H1 (cell line): ENCODE results near the gene LILRB4. TPM values are rescaled to one million over a fixed set of nuclear protein-coding genes. Genes with fewer than 3 reads are reported as not detected.

Experiments used
- CTCF ChIA-PET: fragments of 300-600 bp; sonication (Branson Sonifier 250); formaldehyde crosslinking; loops from one replicate; lab custom pipeline; 2021; ENCODE audit not compliant: partially characterized antibody; lab: Charles Lee
- POLR2A ChIA-PET: fragments of 300-600 bp; sonication (Branson Sonifier 250); formaldehyde crosslinking; loops from one replicate; lab custom pipeline; 2021; ENCODE audit warnings: inconsistent platforms; ENCODE audit not compliant: partially characterized antibody; lab: Charles Lee
- DNase-seq, 2 experiments: peaks; one replicate each; pipeline versions ENCODE4 v3.0.0 to v3.0.0-alpha.2; 2010 to 2022; ENCODE audit warnings: low spot score in 2 of 2, low read depth in 1 of 2, mixed read lengths in 1 of 2
- FAIRE-seq: peaks from 2 replicates; lab custom pipeline; 2011; peaks lifted over from hg19 to GRCh38; lab: Jason Lieb, UNC
- H2AFZ ChIP-seq: 2 replicates; pipeline ENCODE4 v1.8.1; 2012; ENCODE audit warnings: low read length, inconsistent platforms
- H2AK5ac ChIP-seq: 2 replicates; pipeline ENCODE4 v1.6.1; 2013; ENCODE audit warnings: low read depth, low read length
- H2BK120ac ChIP-seq: replicated peaks from 2 replicates; pipeline ENCODE3; 2013; ENCODE audit warnings: low read depth, low read length, inconsistent platforms
- H2BK12ac ChIP-seq: 2 replicates; pipeline ENCODE4 v1.6.1; 2013; ENCODE audit warnings: low read depth, low read length
- H2BK15ac ChIP-seq: 2 replicates; pipeline ENCODE4 v1.6.1; 2013; ENCODE audit warnings: low read length
- H2BK20ac ChIP-seq: 2 replicates; pipeline ENCODE4 v1.6.1; 2013; ENCODE audit warnings: low read length
- H2BK5ac ChIP-seq: 2 replicates; pipeline ENCODE4 v1.6.1; 2013; ENCODE audit warnings: low read depth, low read length
- H3K14ac ChIP-seq: 2 replicates; pipeline ENCODE4 v1.6.1; 2013; ENCODE audit warnings: inconsistent platforms; ENCODE audit not compliant: insufficient read length
- H3K18ac ChIP-seq: 2 replicates; pipeline ENCODE4 v1.6.1; 2013; ENCODE audit warnings: low read length; ENCODE audit errors: extremely low read depth
- H3K23ac ChIP-seq: 2 replicates; pipeline ENCODE4 v1.6.1; 2013; ENCODE audit warnings: inconsistent platforms; ENCODE audit not compliant: insufficient read length
- H3K23me2 ChIP-seq: 2 replicates; pipeline ENCODE4 v1.6.1; 2013; ENCODE audit warnings: low read depth, low read length
- H3K27ac ChIP-seq: 2 replicates; pipeline ENCODE4 v1.6.1; 2011; ENCODE audit warnings: low read depth, low read length, inconsistent platforms
- H3K27me3 ChIP-seq, 4 experiments: replicated peaks in 1 of 4; 1 replicate in 1 of 4; 2 replicates in 3 of 4; pipeline versions ENCODE4 v1.6.1 to v1.8.1; 2011 to 2013; ENCODE audit warnings: low read length in 3 of 4, mild to moderate bottlenecking in 3 of 4, inconsistent platforms in 2 of 4, mixed read lengths in 2 of 4, moderate library complexity in 1 of 4; ENCODE audit not compliant: control insufficient read depth in 3 of 4, insufficient read depth in 3 of 4; ENCODE audit errors: extremely low read depth in 1 of 4
- H3K36me3 ChIP-seq, 4 experiments: 2 replicates each; pipeline versions ENCODE4 v1.6.1 to v1.8.1; 2011 to 2013; ENCODE audit warnings: mild to moderate bottlenecking in 4 of 4, low read length in 3 of 4, moderate library complexity in 2 of 4, control low read depth in 1 of 4, inconsistent platforms in 1 of 4; ENCODE audit not compliant: insufficient read depth in 4 of 4, control insufficient read depth in 2 of 4
- H3K4ac ChIP-seq: replicated peaks from 2 replicates; pipeline ENCODE3; 2013; ENCODE audit warnings: low read length, low read depth, mixed read lengths, inconsistent platforms; ENCODE audit not compliant: insufficient read length
- H3K4me1 ChIP-seq, 4 experiments: replicated peaks in 1 of 4; 1 replicate in 1 of 4; 2 replicates in 3 of 4; pipeline versions ENCODE4 v1.6.1 to v1.8.1; 2011 to 2013; ENCODE audit warnings: low read length in 3 of 4, inconsistent platforms in 2 of 4, mixed read lengths in 1 of 4; ENCODE audit not compliant: insufficient read depth in 4 of 4, control insufficient read depth in 3 of 4
- H3K4me2 ChIP-seq, 2 experiments: 2 replicates each; pipeline versions ENCODE4 v1.6.1 to v1.8.1; 2011 to 2013; ENCODE audit warnings: low read depth in 2 of 2, low read length in 2 of 2, control low read depth in 1 of 2, inconsistent platforms in 1 of 2, mild to moderate bottlenecking in 1 of 2; ENCODE audit not compliant: insufficient read depth in 1 of 2
- H3K4me3 ChIP-seq, 4 experiments: fragments of 200-600, 300-600 bp in 1 of 4; sonication (generic), shearing (Covaris generic), sonication (Bioruptor Twin) in 1 of 4; 2 replicates each; pipeline versions ENCODE4 v1.5.1 to v1.8.1; 2011 to 2016; ENCODE audit warnings: low read length in 4 of 4, low read depth in 3 of 4, control low read depth in 2 of 4, inconsistent platforms in 2 of 4, mild to moderate bottlenecking in 2 of 4, mixed read lengths in 1 of 4, moderate library complexity in 1 of 4; ENCODE audit not compliant: insufficient read depth in 2 of 4; ENCODE audit errors: extremely low read depth in 1 of 4
- H3K56ac ChIP-seq: replicated peaks from 2 replicates; pipeline ENCODE3; 2013; ENCODE audit warnings: low read depth, mild to moderate bottlenecking, mixed read lengths, low read length, inconsistent platforms; ENCODE audit not compliant: insufficient read length
- H3K79me1 ChIP-seq: 2 replicates; pipeline ENCODE4 v1.6.1; 2013; ENCODE audit warnings: low read depth, low read length, control low read depth
- H3K79me2 ChIP-seq, 2 experiments: 2 replicates each; pipeline versions ENCODE4 v1.6.1 to v1.8.1; 2012 to 2013; ENCODE audit warnings: low read length in 2 of 2, mild to moderate bottlenecking in 2 of 2, inconsistent platforms in 1 of 2; ENCODE audit not compliant: insufficient read depth in 2 of 2, control insufficient read depth in 1 of 2
- H3K9ac ChIP-seq, 4 experiments: replicated peaks in 1 of 4; 1 replicate in 1 of 4; 2 replicates in 3 of 4; pipeline versions ENCODE4 v1.6.1 to v1.8.1; 2011 to 2013; ENCODE audit warnings: low read depth in 3 of 4, low read length in 3 of 4, control low read depth in 2 of 4, mild to moderate bottlenecking in 2 of 4, moderate library complexity in 2 of 4, inconsistent platforms in 1 of 4; ENCODE audit errors: extremely low read depth in 1 of 4
- H3K9me3 ChIP-seq, 2 experiments: 2 replicates each; pipeline versions ENCODE4 v1.6.1 to v1.8.1; 2012 to 2013; ENCODE audit warnings: mild to moderate bottlenecking in 2 of 2, moderate library complexity in 2 of 2, control low read depth in 1 of 2, inconsistent platforms in 1 of 2, low read depth in 1 of 2, low read length in 1 of 2, mixed read lengths in 1 of 2; ENCODE audit not compliant: insufficient read depth in 2 of 2
- H4K20me1 ChIP-seq, 2 experiments: replicated peaks in 1 of 2; 2 replicates each; pipeline versions ENCODE3 to v1.8.1; 2011 to 2013; ENCODE audit warnings: inconsistent platforms in 2 of 2, low read length in 2 of 2, mild to moderate bottlenecking in 1 of 2; ENCODE audit not compliant: insufficient read depth in 2 of 2, control insufficient read depth in 1 of 2
- H4K5ac ChIP-seq: 2 replicates; pipeline ENCODE4 v1.6.1; 2013; ENCODE audit warnings: low read length, low read depth, mixed read lengths, inconsistent platforms; ENCODE audit not compliant: insufficient read length
- H4K8ac ChIP-seq: 2 replicates; pipeline ENCODE4 v1.8.0; 2013; ENCODE audit warnings: mild to moderate bottlenecking, moderate library complexity, low read length, inconsistent platforms; ENCODE audit not compliant: insufficient read depth; ENCODE audit errors: extremely low read depth
- H4K91ac ChIP-seq: replicated peaks from 2 replicates; pipeline ENCODE3; 2013; ENCODE audit warnings: low read length, mixed read lengths, inconsistent platforms; ENCODE audit not compliant: insufficient read length
- CHD2 ChIP-seq: IDR thresholded peaks from 2 replicates; pipeline ENCODE4 v1.6.1; 2012; ENCODE audit warnings: low read length, improper control_type of control experiment
- CTCF ChIP-seq, 3 experiments: IDR thresholded peaks; 1 replicate in 2 of 3; 2 replicates in 1 of 3; pipeline versions ENCODE4 v1.5.1 to v1.6.1; 2011; ENCODE audit warnings: low read length in 3 of 3, mild to moderate bottlenecking in 3 of 3, inconsistent platforms in 2 of 3, low read depth in 1 of 3, moderate library complexity in 1 of 3; ENCODE audit not compliant: insufficient read depth in 1 of 3; ENCODE audit errors: control extremely low read depth in 1 of 3
- KDM4A ChIP-seq: IDR thresholded peaks from one replicate; pipeline ENCODE4 v1.7.1; 2012; ENCODE audit warnings: low read depth, mild to moderate bottlenecking, moderate library complexity, low read length, inconsistent platforms; ENCODE audit not compliant: severe bottlenecking
- PHF8 ChIP-seq: fragments of 200-600 bp; sonication (generic); conservative IDR thresholded peaks from 2 replicates; pipeline ENCODE4 v1.7.1; 2012; ENCODE audit warnings: low read depth, mild to moderate bottlenecking, inconsistent platforms, low read length, moderate library complexity
- RBBP5 ChIP-seq: IDR thresholded peaks from 2 replicates; pipeline ENCODE4 v1.7.1; 2012; ENCODE audit warnings: low read depth, mild to moderate bottlenecking, inconsistent platforms, low read length, moderate library complexity, borderline replicate concordance
- SAP30 ChIP-seq: fragments of 300-600 bp; sonication (generic); IDR thresholded peaks from 2 replicates; pipeline ENCODE4 v1.7.1; 2012; ENCODE audit warnings: low read length, moderate library complexity, mild to moderate bottlenecking, inconsistent platforms; ENCODE audit not compliant: insufficient read depth, insufficient replicate concordance
- SP1 ChIP-seq: IDR thresholded peaks from 2 replicates; pipeline ENCODE4 v1.6.1; 2011; ENCODE audit warnings: low read depth, low read length
- WGBS, 2 experiments: shearing (Covaris generic) in 1 of 2; methylation state at CpG; one replicate each; pipeline versions ENCODE4 v1.1.6 to v1.1.7; 2013 to 2015; ENCODE audit warnings: low lambda C conversion rate in 2 of 2, mixed read lengths in 2 of 2, inconsistent platforms in 1 of 2, low coverage in 1 of 2, missing lambda C conversion rate in 1 of 2; ENCODE audit not compliant: insufficient replicate concordance in 2 of 2, insufficient coverage in 1 of 2, insufficient read length in 1 of 2; ENCODE audit errors: extremely low coverage in 1 of 2, missing lambda C conversion rate in 1 of 2; 5-methylcytosine and 5-hydroxymethylcytosine counted together
- polyA plus RNA-seq, 7 experiments: library from polyadenylated mRNA; depleted of rRNA in 3 of 7; stranded (reverse) in 5 of 7; unstranded in 2 of 7; fragments of >200 nt in 5 of 7; fragments of 200-250 nt in 2 of 7; gene quantifications; 1 replicate in 5 of 7; 2 replicates in 1 of 7; 4 replicates in 1 of 7; pipeline versions ENCODE4 v1.2.1 to v1.2.3, GENCODE V29; 2011 to 2013; ENCODE audit warnings: missing spikeins in 2 of 7, mixed read lengths in 2 of 7
- total RNA-seq: library from RNA; stranded (reverse); fragmentation: NEBNext Ultra II Directional; extraction: Animal tissue kit (Norgen Biotek cat#: 25700); gene quantifications from 2 replicates; pipeline ENCODE4 v1.2.1, GENCODE V29; 2021

Gene LILRB4
- total and polyA plus RNA-seq, 2 of the 8 experiments (the other 6 are each of a cell fraction or from before 2014, with no cell fraction given) = not detected

- Histone ChIP-seq H3K79me1 (no peaks in the 10 kb centered on the region), H4K91ac (no peak overlapping the region), H3K27me3 (no peaks in the 10 kb centered on the region), H3K4me2 (no peak overlapping the region), H3K36me3 (no peaks in the 10 kb centered on the region), H2BK20ac (no peak overlapping the region), H3K18ac (no peak overlapping the region), H3K56ac (no peak overlapping the region), H2AK5ac (no peak overlapping the region), H2BK120ac (no peak overlapping the region), H4K20me1 (no peaks in the 10 kb centered on the region), H3K4me3 (no peak overlapping the region), H4K5ac (no peak overlapping the region), H2BK5ac (no peak overlapping the region), H3K4me1 (no peaks in the 10 kb centered on the region), H2BK15ac (no peak overlapping the region), H3K4ac (no peak overlapping the region), H3K9me3 (peaks cover 39 to 95% of the 10 kb centered on the region in 2 experiments), H4K8ac (no peak overlapping the region), H2BK12ac (no peak overlapping the region), H3K27ac (no peak overlapping the region), H3K79me2 (no peaks in the 10 kb centered on the region), H2AFZ (no peak overlapping the region), H3K14ac (no peak overlapping the region), H3K23me2 (no peaks in the 10 kb centered on the region), H3K23ac (no peak overlapping the region), H3K9ac (no peak overlapping the region)
- POLR2A ChIA-PET = no interaction called here
- no peak for FAIRE-seq
- no peak for TF ChIP-seq RBBP5
- TF ChIP-seq SP1 = no peak
- TF ChIP-seq CTCF (IDR thresholded peaks at IDR 0.05; ENCODE audit: control extremely low read depth in 1 of 3, insufficient read depth in 1 of 3, low read depth in 1 of 3, low read length in 3 of 3) = no peak
- no peak for TF ChIP-seq PHF8
- no peak for TF ChIP-seq KDM4A
- TF ChIP-seq SAP30 = no peak
- TF ChIP-seq CHD2 = no peak
- no peak for DNase-seq
- WGBS, 2 experiments = 59% methylated on average over 4 of the region's 7 CpGs; no CpG with 5 or more reads in 1 of the 2 experiments
- CTCF ChIA-PET = interaction anchor here (0.6 kb wide), 1 partner anchor 367 kb away, joined by 3 read pairs; no protein-coding TSS in a partner anchor
These were observed 29.4 kb upstream of the LILRB4 start for GRCh38 chr19:54633401-54633800.
